DMS153 (cell line): ENCODE measurements around the gene MTTP.
"Not testable (repeated sequence)": the region's sequence is repeated elsewhere in the genome, so short reads cannot be mapped to it uniquely, and the experiment has no call there.

ENCODE experiments used
- DNase-seq: peaks from one replicate; lab custom pipeline; 2025; lab: John Stamatoyannopoulos, UW

Gene MTTP

GRCh38 chr4:99574530-99575324, at the start of gene MTTP:
Gene MTTP, plus strand, starts transcription at chr4:99574824. Its CDS starts 86 bp downstream, at chr4:99574910.
- no peak for DNase-seq

DNA sequence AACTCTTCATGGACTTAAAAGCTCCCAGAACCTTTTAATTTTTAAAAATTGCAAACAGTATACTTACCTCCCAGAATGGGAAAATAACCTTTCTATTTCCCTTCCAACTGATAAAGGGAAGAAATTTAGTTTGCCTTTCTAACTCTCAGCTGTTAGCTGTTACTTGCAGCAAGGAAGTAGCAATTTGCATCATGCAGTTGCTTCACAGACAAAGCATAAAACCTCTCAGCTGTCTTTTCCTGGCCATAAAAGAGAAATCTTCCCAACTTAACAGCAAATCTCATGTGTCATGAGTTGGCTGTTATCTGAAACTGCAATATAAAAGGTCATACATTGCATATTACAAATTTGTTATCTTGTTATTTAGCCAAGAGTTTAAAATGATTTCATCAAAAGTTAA, 45.4 kb upstream of the MTTP start:
- no peak for DNase-seq

GRCh38 chr4:99529956-99530355, 44.7 kb upstream of the MTTP start:
- DNase-seq = no peak

DNA sequence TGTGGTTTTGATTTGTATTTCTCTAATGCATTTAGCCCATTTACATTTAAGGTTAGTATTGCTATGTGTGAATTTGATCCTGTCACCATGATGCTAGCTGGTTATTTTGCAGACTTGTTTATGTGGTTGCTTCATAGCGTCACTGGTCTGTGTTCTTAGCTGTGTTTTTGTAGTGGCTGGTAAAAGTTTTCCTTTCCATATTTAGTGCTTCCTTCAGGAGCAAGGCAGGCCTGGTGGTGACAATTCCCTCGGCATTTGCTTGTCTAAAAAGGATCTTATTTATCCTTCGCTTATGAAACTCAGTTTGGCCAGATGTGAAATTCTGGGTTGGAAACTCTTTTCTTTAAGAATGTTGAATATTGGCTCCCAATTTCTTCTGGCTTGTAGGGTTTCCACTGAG, 39.9 kb upstream of the MTTP start:
- DNase-seq = not testable (repeated sequence)

DNA sequence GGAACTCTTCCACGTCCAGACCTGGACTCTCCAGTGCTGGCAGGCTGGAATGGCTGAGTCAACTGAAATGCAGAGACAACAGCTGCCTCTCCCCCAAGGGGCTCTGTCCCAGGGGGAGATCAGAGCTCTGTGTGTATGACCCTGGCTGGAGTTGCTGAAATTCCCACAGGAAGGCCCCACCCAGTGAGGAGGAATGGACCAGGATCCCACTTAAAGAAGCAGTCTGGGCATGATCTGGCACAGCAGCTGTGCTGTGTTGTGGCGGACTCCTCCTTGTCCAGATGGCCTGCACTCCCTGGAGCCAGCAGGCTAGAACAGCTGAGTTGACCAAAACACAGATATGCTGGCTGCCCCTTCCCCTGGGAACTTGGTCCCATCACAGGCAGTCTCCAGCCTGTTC, 38.4 kb upstream of the MTTP start:
- no peak for DNase-seq

GRCh38 chr4:99536848-99537247, 37.8 kb upstream of the MTTP start:
- DNase-seq = no peak

DNA sequence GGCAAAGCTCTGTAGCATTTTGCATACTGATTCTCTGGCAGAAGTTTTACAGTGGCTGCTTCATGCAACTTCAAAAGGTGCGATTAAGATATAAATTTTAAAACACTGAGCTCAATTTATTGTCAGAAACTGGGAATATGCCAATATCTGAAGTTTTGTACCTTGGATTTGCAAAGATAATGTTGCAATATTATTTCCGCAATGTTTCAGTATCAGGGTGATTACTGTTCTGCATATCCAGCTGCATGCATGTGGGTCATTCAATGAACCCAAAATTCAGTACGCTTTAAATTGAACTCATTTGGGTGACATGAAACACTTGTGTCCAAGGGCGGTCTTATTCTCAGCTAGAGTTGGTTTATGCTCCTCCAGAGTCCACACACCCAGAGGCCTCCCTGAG, 37.0 kb upstream of the MTTP start:
- DNase-seq = no peak

DNA sequence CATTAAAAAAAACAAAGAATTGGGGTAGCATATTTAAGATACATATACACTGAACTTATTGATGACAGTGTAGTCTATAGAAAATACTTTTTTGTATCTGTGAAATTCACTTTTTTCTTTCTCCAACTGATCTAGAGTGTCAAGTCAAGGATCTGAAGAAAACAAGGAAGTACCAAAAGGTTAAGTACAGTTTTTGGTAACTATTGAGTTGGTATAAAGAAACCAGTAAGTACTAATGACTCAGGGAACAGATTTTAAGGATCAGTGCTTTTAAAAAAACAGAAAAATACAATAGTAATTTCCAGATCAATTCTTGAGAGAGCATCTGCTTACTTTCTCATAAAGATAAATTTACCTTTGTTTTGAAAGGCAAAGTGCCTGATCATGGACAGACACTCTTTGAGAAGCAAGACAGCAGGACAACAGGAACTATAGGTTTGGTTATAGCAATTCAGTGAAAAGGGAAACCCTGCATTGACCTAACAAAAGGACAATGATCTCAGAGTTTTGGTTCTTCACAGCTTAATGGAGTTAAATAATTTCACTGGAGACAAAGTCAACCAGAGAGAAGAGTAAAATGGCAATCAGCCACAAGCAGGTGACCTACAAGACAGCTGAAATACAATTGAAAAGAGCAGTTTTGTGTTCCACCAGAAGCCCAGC, 34.2 kb upstream of the MTTP start:
- no peak for DNase-seq

DNA sequence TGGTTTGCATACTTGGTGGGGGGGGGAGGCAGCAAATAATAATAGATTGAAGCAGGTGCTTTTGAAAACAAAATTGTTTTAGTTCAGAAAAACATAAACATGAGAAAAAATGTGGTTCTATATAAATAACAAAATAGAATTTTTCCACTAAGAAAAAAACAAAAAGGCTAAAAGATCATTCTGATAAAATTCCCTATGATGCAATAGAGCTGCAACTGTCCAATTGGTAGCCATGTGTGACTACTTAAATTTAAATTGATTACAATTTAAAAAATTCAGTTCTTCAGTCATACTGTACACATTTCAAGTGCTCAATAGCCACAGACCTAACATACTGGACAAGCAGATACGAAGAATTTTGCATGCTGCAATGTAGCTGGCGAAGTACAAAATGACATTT, 21.8 kb upstream of the MTTP start:
- DNase-seq = no peak

DNA sequence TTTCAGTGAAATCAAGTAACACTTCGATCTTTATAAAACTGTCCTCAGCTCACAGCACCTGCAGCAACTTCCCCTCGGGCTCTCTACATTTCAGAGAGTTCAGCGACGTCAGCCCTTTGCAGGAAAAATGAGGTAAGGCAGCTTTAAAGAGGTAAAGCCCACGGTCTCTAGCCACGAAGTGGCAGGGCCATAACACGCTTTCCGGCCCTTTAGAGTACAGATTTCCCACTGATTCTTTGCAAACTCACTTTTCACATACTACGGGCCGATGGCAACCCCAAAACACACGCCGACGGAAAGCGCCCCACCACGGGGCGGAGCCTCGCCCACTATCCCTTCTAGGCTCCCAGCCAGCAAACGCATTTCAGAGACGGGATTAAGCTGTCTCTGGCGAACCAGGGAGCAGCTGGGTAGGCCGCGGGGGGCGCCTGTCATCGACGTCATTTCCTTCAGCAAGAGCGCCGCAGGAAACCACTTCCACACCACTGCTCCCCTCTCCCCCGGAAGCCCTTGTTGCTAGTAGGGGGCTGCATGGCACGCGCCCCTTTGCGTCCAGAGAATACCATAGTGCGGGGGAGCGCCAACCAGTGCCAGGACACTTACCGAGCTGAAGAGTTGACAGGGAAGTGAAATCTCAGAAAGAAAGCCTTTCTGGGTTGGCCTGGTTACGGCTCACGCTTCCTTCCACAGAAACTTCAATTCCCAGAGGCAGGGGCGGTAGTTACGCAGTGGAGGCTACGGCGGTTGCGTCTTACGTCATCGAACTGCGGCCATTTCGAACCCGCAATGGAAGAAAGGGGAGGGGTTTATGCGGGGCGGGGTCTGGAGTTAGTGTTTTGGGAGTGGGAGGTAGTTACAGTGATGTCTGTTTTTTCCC, 11.1 kb upstream of the MTTP start, which contains the start of gene TRMT10A:
Gene TRMT10A (minus strand): TSS at position 730 of the 877 bp plus-strand sequence. CDS start 4,701 bp downstream, outside the sequence.
- peak; percentile 96 for DNase-seq

GRCh38 chr4:99564921-99565320, 9.7 kb upstream of the MTTP start:
- DNase-seq = no peak

DNA sequence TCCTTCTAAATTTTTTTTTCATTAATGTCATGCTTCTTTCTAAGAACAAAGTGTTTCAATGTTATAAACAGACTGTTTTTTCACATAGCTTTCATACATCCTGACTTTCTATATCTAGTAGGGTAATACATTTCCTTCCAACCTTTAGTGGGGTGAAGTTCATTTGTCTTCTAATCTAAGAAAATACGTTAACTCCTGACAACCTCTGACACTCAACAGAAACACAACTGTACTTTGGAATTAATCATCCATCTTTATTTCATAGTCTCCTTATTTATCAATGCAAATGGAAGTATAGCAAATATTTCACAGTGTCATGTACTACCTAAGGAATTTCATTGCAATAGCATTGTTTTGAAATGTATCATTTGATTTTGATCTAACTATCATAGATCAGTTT, 2.7 kb upstream of the MTTP start:
- DNase-seq = no peak

GRCh38 chr4:99572527-99573240, 1.9 kb upstream of the MTTP start:
- no peak for DNase-seq

GRCh38 chr4:99573735-99574368, 772 bp upstream of the MTTP start:
- DNase-seq = no peak

DNA sequence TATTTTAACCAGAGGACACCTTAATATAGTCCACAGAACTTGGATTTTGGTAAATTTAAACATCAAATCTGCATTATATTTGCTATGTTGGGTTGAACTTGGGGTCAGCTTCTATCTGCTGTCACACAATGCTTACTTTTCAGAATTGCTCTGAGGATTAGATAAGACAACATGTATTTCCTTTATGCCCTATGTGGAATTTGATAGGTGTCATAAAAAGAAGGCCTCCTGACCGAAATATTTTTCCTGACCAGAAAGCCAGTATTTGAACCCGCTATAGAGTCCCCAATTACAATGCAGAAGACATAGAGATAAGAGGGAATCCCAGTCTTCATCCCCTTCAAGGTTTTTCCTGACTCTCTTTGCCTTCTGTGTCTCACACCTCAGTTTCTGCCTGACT, 4.1 kb downstream of the MTTP start:
- DNase-seq = no peak

DNA sequence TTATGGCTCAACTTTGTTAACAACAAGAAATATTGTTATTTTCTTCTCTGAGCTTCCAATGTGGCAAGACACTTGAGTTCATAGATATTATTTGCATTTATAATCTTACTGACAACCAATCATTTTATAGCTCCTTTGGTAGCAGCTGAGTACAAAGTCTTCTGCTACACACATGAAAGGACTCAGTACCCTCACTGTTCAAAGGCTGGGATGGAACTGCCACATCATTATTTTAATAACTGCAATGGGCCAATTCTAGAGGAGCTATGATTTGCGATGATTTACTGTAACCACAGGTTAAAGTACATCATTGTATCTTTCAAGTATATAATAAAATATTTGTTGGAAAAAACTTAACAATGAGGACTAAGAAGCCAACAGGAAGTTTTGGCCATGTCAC, 10.9 kb downstream of the MTTP start:
- no peak for DNase-seq

DNA sequence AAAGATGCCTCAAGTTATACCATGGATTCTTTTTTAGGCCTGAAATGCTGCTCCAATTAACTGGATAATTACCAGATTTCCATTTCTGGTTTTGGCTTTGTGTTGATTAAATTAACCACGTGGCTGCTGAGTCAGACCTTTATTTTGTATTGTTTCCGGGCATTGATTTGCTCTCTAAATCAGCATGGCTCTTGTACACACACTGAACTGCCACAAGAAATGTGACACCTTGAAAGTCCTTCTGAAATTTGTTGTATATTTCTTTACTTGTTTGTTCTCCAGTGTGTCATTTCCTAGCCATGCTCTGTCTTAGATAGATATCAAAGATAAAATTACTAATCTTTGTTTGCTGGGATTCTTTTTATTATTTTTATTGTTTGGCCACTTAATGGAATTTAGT, 11.7 kb downstream of the MTTP start:
- no peak for DNase-seq

DNA sequence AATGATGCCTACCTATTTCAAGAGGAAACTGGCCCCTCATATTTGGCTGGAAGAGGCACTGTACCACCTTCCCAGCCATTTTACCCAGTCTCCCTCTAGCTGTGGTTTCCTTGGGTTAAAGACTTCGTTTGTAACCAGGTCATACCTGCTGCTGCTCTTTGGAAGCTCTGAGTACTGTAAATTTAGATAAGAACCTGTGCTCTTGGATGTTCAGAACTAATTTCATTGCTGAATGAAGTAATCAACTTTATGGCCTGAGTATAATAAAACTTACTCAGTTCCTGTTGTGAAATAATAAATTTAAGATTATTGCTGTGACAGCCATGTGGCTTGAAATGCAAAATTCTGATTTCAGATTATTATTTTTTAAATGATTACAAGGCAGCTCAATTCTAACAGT, 12.2 kb downstream of the MTTP start:
- DNase-seq = no peak

DNA sequence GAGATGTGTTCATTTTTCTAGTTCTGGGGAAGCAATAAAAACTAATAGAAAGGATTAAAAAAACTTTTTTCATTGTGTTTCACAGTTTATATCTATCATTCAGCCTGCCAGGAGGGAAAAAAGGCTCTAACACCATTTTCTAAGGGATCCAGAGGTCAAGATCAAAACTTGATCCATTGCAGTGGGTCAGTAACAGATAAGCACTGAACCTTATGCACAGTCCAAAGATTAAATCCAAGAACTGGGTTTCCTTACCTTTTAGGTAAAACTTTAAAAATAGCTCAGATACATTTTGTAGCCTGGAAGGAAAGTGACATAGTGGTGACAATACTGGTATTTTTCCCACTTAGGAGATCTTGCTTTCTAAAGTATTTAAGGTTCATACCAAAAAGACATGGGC, 12.7 kb downstream of the MTTP start:
- no peak for DNase-seq

DNA sequence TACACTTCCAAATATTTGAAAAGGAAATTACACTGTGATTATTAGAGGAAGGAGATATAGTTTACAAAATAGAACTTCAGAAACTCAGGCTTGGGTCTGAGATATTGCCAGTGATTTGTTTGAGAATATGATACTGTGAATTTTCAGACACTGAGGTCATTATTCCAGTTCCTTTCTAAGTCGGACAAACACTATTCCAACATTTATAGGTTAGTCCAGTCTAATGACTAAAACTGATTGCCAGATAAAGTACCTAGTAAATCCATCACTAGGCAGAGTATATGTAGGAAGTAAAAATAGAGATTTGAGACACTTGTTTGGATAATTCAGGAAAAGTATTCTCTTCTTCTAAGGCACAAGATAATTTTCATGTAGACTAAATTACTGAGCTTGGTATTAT, 13.2 kb downstream of the MTTP start:
- DNase-seq = no peak

DNA sequence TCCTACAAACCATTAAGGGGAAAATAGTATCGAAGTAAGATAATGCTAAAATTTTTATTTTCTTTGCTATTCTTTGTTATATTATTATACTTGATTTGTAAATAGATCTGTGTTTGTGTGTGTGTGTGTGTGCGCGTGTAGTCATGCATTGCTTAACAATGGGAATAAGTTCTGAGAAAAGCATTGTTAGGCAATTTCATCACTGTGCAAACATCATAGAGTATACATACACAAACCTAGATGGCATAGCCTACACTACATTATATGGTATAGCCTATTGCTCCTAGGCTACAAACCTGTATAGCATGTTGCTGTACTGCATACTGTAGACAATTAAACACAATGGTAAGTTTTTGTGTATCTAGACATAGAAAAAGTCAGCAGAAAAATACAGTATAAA, 17.1 kb downstream of the MTTP start:
- no peak for DNase-seq
